ENCODE results near the gene TLN1.
A peak's percentile ranks its signal among the peaks of the same experiment; 100 is the strongest.

The TLN1 gene

GRCh38 chr9:35706951-35707350, 25.0 kb downstream of the TLN1 start:
- DNase-seq (ENCODE audit: low spot score), result no peak

GRCh38 chr9:35705836-35706430, 26.1 kb downstream of the TLN1 start:
- DNase-seq (ENCODE audit: low spot score), result no peak

DNA sequence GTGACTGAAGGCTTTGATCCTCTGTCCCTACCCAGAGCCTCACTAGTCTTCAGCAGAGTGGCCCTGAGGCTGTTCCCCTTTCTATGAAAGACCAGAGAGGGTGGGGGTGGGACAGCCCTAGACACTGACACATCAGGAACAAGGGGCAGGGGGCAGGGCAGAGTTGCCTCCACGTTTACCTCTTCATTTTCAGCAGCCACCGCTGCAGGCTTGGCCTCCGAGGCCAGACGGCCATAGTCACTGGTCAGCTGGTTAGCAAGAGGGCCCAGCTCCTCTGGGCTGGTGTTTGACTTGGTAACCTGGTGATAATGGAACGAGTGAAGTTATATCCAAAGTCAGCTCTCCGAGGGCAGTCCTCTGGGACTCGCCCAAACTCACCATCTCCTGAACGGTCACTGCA, 26.6 kb downstream of the TLN1 start:
- no peak for DNase-seq (ENCODE audit: low spot score)

GRCh38 chr9:35703906-35704672, 27.9 kb downstream of the TLN1 start:
- no peak for DNase-seq (ENCODE audit: low spot score)

DNA sequence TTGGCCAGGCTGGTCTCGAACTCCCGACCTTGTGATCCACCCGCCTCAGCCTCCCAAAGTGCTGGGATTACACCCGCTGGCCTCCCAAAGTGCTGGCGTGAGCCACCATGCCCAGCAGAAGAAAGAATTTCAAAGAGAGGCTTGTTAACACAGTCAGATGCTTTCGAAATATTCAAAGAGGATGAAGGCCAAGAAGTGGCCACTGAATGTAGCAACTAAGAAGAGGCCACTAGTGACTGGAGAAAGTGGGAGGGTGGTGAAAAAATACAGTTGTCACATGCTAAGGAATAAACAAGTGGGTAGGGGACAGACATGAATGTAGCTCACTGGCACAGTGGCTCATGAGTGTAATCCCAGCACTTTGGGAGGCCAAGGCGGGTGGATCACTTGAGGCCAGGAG, 29.3 kb downstream of the TLN1 start:
- no peak for DNase-seq (ENCODE audit: low spot score)

DNA sequence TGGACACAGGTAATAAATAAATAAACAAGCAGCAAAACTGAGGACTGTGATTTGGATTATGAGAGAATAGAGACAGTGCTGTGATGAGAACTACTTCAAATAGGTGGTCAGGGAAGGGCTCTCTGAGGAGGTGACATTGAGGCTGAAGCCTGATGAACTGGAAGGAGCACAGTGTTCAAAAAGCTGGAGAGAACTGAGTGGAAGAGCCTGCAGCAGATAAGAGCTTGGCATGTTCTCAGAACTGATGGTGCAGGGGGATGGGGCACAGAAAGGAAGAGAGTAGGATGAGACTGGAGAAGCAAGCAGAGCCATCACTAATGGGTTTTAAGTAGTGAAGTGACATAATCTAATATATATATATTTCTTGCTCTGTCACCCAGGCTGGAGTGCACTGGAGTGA, 31.1 kb downstream of the TLN1 start:
- no peak for DNase-seq (ENCODE audit: low spot score)

- no peak for DNase-seq (ENCODE audit: low spot score)
Measured at GRCh38 chr9:35700031-35700430, 32.0 kb downstream of the TLN1 start.

DNA sequence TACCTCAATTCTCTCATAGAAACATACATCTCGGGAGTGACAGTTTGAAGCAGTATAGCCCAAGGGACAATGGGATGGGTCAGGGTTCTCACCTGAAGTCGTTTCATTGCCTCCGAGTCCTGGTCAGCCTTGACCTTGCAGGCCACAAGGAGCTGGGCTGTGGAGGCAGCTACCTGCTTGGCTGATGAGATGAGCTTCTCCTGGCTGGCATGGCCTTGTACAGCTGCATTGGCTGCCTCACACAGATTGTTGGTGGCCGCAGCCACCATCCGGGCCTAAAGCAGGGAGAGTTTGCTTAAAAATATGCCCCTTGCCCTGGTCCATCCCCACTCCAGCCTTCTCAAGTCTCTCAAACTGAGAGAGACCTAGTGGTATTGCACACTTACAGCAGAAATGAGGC, 33.8 kb downstream of the TLN1 start:
- no peak for DNase-seq (ENCODE audit: low spot score)

DNA sequence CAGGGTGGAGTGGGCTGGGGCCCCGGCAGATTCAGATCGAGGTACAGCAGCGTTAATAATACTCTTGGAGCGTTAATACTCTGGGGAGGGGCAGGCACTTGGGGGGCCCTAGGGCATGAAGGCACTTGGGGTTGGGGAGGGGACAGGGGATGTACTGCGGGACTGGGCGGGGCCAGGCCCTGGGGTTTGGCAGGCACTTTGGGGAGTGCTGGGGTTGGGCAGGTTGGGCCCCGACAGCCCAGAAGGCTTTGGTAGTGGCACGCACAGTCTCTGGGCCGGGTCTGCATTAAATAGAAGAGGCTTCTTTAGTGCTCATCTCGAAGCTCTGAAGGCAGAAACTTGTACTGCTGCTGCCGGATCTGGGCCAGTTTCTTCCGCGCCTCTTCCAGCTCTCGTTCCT, 34.5 kb downstream of the TLN1 start:
- no peak for DNase-seq (ENCODE audit: low spot score)

DNA sequence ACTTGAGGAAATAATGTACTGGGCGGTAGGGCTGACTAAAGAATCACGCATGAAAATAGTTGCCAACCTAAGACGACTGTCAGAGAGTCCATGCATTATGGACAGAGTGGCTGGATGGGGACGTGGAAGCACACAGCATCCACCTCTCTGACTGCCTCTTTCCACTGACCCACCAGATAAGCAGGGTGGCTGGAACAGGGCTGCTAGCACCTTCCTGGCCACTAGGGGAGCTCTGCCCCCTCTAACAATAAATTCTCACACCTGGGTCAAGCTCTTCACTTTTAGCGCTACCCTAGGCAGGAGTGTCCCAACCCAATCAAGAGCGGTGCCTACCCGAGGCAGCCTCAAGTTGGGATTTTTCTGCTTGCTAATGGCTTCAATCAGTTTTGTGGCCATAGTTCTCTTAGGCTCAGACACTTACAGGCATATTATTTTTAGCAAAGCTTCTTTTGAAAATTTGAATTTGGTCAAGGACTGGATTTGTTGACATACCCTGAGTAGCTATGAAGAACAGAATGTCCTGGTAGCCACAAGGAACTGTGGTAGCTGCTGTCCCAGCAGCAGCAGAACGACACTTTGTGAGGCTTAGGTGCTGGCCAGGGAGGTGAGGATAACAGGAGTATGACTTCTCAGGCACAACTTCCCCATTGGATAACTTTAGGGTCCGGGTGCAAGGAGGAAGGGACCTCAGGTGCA, 35.3 kb downstream of the TLN1 start:
- peak; percentile 66 for DNase-seq (ENCODE audit: low spot score)

GRCh38 chr9:35695943-35696401, 36.0 kb downstream of the TLN1 start:
- DNase-seq (ENCODE audit: low spot score), result no peak

DNA sequence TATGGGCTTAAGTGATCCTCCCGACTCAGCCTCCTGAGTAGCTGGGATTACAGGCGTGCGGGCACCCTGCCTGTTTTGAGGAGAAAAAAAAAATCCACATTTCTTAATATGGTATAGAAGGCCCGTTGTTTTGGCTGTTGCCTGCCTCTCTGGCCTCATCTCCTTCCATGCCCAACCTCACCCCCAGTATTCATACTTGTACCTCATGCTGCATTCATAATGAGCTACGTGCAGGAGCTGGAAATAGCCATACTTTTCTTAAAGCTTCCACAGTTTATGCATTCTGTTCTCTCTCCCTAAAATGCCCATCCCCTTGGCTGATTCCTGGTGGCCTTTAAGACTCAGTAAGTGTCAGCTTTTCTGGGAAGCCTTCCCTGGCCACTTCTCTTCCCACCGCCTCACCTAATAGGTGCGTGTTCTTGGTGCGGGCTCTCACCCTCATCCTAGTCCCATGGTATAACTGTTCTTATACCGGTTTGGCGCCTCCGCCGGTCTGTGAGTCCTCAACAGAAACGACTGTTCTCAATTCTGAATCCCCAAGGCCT, 40.2 kb downstream of the TLN1 start:
- no peak for DNase-seq (ENCODE audit: low spot score)

- peak; percentile 7 for DNase-seq (ENCODE audit: low spot score)
Measured at GRCh38 chr9:35691334-35691650, 40.7 kb downstream of the TLN1 start.

DNA sequence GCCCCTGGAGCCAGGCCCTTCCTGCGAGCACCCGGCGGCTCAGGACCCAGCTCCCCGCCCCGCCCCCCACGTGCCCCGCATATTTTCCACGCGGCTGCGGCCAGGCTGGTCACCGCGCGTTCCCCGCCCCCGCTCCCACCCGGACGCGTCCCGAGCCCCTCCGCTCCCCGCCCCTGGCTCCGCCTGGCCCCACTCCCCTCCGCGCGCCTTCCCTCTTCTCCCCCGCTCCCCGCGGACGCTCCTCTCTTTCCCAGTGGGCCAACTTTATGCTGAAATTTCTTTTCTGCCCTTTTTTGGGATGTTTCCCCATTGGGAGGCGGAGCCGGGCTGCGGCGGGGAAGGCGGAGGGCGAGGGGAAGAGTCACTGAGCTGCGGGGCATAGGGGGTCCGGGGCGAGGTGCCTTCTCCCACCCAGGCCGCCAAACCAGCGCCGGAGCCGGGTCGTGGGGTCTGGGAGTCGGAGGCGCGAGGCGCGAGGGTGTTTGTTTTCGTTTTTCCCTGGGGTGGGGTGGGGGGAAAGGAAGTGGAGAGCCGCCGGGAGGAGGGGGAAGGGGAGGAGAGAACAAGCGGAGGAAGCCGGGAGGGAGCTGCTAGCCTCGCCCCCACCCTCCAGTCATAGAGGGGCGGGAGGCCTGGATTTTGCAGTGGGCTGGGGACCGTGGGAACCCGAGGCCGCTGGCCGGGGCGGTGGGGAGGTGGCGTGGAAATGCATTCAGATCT, 41.2 kb downstream of the TLN1 start:
- DNase-seq (ENCODE audit: low spot score), result peak; percentile 10

- no peak for DNase-seq (ENCODE audit: low spot score)
Measured at GRCh38 chr9:35690294-35690613, 41.7 kb downstream of the TLN1 start.

- DNase-seq (ENCODE audit: low spot score), result no peak
Measured at GRCh38 chr9:35689542-35690293, 42.3 kb downstream of the TLN1 start, which contains the start of gene TPM2. TSS of gene TPM2 (minus strand) at chr9:35689925. CDS start at chr9:35689817, 108 bp downstream.

- DNase-seq (ENCODE audit: low spot score), result peak; percentile 20
Measured at GRCh38 chr9:35688558-35689541, 43.1 kb downstream of the TLN1 start.

DNA sequence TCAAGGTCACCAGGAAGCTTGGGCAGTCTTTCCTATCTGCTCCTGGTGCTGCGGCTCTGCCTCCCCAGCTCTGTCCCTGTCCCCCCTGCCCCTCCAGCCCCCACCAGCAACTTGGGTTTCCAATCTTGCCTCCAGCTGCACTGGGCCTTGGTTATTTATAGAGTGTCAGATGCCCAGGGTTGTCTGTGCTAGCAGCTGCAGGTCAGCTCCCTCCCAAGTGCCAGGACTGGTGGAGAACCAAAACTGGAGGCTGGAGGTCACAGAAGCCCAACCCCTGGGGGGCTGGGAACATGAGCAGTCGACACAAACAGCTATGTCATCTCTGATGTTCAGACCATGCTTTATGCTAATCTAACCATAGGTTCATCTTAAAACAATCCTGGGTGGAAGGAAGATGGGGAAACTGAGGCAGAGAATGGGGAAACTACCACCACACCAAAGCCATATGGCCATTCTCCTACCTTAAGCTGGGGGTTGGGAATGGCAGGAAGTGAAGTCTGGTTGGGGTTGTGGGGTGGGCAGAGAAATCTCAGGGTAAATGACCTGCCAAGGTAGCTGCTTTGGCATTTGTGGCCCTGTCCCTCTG, 43.9 kb downstream of the TLN1 start:
- DNase-seq (ENCODE audit: low spot score), result no peak

- DNase-seq (ENCODE audit: low spot score), result no peak
Measured at GRCh38 chr9:35687306-35687705, 44.7 kb downstream of the TLN1 start.
